Stromal cell of bone marrow (primary cell): ENCODE data around the gene USHBP1.

Source experiments
- DNase-seq: peaks from one replicate; pipeline ENCODE4 v3.0.0-alpha.2; 2012; ENCODE audit warnings: low read depth

USHBP1 gene

DNA sequence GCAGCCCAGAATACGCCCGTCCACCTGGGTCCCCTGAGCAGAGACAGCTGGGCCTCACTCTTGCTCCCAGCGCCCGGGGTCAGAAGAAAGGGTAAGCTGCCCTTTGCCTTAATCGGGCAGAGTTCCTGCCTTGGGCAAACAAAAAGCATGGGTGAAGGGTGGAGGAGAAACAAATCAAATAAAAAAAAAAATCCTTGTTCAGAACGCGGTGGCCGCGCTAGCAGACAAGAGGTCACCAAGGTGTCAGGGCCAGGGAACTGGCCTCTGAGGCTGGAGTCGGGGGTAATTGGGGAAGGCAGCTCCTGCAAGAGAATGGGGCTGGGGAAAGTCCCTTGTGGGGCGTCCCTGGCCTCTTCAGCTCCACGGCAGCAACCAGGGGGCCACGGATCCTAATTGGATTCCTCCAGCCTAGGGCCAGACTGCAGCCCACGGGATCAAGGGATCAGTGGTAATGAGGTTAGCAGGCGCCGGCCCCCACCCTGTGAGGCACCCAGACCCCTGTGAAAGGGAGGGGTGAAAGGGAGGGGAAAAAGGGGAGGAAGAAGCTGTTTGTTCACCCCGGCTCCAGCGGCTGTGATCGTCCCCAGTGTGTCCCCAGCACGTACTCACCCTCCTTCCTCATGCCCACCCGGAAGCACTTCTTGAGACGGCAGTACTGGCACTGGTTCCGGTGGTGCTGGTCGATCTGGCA is 24.3 kb downstream of the USHBP1 start:
- DNase-seq = no peak

DNA sequence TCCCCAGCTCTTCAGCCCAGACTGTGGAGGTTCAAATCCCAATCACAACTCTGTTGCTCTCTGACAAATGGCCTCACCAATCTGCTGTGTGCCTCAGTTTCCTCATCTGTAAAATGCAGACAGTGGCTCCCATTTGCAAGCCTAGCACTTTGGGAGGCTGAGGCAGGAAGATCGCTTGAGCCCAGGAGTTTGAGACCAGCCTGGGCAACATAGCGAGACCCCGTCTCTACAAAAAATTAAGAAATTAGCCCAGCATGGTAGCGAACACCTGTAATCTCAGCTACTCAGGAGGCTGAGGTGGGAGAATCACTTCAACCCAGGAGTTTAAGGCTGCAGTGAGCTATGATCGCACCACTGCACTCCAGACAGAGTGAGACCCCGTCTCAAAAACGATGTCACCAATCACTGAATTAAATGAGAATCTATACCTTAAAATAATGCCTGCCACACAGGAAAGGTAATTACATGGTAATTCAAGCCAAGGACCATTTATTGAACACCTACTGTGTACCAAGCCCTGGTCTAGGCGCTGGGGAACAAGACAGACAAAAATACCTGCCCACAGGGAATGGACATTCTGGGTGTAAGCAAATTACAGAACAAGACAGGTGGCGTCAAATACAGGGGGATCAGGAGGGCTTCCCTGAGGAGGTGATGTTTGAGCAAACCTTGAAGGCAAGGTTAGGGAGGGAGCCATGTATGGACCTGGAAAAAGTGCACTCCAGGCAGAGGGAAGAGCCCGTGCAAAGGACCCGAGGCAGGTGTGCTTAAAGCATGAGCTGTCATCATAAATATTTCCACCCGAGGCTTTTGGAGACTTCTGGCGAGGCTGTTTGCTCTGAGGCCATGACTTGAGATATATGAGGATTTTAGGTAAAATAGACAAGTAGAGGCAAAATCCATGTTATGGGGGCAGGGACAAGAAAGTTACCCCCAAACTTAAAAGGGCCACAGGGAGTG is 26.5 kb downstream of the USHBP1 start:
- DNase-seq = no peak

DNA sequence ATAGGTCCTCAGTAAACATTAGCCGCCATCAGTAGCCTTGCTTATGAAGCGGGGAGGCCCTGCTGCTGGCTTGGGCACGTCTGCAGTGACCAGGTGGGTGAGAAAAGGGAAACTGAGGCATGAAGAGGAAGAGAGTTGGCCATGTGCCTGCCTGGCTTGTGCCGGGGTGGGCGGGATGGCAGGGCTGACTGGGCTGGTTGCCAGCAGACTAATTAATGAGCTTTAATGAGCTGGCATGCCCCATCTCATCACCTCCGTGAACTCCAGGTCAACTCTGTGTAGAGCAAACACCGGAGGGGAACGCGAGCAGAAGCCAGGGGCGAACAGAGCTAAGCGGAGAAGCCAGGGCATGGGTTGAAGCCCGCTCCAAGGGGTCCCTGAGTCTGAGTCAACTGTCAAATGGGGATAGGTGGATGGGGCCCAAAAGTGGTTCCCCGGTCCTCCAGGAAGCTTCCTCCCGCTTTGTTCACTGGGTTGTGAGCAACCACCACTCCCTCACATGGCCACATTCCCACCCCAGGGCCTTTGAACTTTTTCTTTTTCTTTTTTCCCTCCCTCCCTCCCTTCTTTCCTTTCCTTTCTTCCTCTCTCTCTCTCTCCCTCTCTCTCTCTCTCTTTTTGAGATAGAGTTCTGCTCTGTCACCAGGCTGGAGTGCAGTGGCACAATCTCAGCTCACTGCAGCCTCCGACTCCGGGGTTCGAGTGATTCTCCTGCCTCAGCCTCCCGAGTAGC is 27.6 kb downstream of the USHBP1 start:
- no peak for DNase-seq

DNA sequence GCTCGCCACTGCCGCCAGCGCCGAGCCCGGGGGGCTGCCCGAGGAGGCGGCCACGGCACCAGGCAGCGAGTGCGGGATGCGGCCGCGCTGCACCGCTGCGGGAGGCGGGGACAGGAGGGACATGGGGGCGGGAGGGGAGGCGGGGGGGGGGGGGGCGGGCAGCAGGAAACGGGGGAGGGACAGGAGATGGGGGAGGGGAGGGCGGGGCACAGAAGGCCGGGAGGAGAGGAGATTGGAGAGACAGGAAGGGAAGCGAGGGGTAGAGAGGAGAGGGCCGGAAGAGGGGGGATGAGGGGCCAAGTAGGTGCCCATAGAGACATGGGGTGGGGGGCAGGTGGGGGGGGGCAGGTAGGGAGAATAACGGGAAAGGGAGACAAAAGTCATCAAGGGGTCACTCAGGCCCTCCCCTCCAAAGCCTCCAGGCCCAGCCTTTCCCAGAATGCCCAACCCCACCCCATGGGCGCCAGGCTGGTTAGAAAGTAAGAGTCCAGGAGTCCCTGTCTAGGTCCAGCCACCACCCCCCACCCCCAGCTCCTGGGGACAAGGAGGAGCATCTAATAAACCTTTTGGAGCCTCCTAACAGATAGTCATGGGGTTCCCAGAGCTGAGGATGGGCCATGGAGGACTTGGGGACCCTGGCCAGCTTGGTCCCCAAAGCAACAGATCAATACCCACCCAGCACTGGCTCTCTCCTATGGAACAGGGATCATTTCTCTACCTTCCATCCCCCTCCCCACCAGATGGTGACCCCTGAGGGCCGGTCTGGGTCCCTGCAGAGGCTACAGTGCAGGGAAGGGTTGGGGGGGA is 28.4 kb downstream of the USHBP1 start:
- DNase-seq = no peak

DNA sequence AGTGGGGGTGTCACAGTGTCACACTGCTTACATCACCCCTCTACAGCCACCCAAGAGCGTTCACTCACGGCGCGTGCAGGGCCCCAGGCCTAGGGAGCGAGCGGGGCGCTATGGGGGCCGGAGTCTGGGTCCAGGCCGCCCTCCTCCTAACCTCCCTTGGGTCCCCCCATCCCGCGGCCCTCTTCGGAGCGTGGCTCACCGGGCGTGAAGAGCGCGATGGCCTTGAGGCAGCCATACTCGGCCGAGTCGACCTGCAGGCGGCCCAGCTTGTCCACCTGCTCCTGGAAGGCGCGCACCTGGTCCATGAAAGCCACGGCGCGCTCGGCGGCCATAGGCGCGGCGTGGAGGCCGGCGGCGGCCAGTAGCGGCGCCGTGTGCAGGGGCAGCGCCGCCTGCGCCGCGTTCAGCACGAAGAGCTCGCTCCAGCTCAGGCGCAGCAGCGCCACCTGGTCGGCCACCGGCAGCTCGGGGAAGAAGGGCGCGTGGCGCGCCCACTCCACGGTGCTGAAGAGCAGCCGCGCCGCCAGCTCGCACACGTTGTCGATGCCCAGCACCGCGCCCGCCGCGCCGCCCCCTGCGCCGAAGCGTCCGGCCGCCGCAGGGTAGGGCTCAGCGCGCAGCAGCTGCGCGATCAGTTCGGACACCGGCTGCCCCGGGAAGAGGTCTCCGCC is 29.1 kb downstream of the USHBP1 start:
- peak; percentile 41 for DNase-seq

DNA sequence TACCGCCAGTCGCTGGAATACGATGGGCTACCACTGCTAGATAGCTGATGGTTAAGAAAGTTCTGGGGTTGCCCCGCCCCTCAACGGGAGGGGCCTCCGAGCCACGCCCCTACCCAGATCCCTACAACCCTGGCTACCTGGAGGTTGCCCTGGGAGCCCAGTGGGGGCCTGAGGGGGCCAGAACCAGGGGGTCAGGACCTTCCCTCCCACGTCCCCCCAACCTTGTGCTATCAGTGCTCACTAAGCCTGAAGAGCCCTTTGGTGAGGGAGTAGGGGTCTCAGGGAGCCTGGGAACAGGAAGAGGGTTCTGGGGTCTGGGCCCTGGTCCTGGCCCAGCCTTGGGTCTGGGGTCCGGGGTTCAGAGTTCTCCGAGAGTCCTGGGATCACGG is 29.6 kb downstream of the USHBP1 start:
- no peak for DNase-seq

DNA sequence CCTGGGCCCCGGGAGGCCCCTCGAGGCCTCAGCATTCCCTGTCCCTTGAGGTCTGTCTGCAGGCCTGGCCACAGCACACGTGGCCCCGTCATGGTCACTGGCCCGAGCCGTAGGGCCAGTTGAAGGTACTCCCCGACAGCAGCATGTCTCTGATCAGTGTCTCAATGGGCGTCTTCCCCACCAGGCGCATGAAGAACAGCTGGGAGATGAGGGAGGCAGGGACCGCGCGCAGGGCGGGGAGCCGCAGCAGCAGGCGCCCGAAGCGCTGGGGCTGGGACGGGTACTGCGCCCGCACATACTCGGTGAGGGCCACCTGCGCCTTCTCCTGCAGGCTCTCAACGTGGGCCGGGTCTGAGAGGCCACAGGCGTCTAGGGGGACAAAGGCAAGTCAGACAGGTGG is 32.3 kb downstream of the USHBP1 start:
- DNase-seq = no peak

DNA sequence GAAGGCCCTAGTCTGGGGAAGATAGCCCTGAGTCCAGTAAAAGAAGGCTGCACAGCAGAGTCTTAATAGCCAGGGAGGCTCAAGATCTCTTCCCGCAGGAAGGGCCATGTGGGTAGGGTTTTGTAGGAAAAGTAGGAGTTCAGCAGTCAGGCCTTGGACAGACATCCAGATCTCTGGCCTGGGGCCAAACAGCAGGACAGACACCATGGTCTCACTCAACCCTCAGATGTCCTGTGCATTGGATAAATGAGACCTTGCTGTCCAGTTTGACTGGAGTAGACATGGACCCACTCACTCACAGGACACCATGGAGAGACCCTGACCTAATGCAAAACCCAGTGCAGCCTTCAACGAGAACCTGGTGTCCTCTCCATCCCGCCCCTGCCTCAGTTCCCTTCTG is 34.7 kb downstream of the USHBP1 start:
- DNase-seq = no peak

DNA sequence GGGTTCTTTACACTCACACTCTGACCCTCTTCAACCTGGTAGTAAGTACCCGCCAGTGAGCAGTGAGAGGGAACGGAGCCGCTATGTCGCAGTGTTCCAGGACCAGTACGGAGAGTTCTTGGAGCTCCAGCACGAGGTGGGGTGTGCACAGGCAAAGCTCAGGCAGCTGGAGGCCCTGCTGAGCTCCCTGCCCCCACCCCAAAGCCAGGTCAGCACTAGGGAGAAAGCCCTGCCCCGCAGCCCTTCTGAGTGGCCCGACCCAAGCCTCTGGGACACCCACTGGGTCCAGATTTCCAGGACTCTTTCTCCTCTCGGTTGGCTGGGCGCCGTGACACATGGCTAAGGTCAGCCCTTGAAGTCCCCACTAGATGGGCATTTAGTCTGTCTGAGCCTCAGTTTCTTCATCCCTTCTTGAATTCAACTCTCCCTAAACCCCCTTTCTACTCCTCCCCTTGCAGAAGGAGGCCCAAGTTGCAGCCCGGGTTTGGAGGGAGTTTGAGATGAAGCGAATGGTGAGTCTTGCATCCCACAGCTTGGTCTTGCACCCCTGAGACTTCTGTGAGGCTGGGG is 36.7 kb downstream of the USHBP1 start:
- no peak for DNase-seq

DNA sequence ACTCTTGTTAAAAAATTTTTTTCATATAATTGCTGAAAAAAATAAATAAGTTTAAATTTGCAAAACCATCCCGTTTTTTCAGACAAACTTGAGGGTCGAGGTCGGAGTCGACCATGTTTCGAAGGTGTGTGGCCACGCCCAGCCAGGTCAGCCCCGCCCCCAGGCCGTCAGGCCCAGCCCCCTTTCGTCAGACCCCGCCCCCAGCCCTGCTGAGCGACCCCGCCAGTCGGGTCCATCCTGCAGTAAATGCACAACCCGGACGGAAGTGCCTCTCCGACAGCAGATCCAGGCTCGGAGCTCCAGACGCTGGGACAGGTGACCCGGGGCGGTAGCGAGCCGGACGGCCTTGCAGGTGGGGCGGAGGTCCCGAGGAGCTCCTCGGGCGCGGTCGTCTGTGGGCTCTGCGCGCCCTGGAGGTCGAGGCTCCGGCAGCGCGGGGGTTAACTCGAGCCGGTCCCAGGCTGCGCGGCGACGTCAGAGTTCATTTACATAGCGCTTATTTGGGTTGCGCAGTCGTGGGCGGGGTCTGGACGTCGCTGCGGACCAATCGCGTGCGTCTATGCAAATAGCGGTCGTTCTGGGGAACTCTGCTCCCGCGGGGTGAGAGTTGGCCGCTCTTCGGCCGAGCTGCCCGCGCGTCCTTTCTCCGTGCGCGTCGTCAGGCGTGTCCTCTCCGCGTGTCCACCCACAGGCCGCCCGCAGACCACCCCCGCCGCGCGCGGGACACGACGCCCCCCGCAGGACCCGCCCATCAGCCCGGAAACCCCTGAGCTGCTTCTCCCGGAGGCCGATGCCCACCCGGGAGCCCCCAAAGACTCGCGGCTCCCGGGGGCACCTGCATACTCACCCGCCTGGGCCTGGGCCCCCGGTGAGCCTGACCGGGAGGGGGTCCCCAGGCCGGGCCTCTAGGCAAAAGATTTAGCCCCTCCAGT is 38.3 kb downstream of the USHBP1 start, which contains the start of gene OCEL1:
Gene OCEL1 (plus strand): TSS at position 225 of the 932 bp plus-strand sequence. CDS start 22 bp downstream, at position 247.
- peak; percentile 96 for DNase-seq

DNA sequence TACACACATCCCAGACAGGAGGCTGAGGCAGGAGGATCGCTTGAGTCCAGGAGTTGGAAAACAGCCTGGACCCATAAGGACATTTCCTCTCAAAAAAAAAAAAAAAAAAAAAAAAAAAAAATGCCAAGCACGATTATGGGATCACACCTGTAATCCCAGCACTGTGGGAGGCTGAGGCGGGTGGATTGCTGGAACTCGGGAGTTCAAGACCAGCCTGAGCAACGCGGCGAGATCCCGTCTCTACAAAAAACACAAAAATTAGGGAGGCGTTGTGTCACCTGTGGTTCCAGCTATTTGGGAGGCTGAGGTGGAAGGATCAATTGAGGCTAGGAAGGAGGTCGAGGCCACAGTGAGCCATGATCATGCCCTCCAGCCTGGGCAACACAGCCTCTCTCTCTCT is 39.5 kb downstream of the USHBP1 start:
- no peak for DNase-seq

DNA sequence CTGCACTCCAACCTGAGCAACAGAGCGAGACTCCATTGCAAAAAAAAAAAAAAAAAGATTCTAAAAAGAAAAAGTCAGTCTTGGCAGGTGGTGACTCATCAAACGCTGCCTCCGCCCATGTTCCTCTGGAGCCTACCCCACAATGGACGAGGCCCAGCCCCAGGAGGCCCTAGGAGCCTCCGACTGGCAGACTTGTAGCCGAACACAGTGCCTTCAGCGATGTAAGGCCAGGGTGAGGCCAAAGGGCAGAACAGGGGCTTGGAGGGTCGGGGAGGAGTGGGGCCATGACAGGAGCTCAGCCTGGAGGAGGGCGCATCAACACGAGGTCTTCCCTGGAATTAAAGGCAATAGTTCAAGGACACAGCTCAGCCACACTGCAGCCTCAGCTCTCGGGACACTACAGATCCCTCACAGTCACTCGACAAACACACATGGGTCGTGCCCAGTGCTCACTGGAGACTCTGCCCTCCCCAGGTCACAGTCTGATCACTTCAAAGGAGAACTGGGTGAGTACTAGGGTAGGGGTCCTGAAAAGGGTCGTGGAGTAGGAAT is 44.3 kb downstream of the USHBP1 start:
- peak; percentile 66 for DNase-seq

DNA sequence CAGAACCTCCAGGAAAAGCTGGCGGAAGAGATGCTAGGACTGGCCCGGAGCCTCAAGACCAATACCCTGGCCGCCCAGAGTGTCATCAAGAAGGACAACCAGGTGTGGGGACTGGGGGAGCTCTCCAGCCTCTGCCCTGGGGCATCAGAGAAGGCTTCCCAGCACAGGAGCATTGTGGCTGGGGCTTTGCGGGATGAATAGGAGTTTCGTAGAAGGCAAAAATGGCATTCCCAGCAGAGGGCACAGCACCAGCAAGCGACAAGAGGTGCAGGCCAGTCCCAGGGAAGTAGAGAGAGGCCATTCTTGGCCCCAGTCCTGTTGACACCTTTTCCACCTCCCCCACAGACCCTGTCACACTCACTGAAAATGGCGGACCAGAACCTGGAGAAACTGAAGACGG is 45.3 kb downstream of the USHBP1 start:
- DNase-seq = no peak

DNA sequence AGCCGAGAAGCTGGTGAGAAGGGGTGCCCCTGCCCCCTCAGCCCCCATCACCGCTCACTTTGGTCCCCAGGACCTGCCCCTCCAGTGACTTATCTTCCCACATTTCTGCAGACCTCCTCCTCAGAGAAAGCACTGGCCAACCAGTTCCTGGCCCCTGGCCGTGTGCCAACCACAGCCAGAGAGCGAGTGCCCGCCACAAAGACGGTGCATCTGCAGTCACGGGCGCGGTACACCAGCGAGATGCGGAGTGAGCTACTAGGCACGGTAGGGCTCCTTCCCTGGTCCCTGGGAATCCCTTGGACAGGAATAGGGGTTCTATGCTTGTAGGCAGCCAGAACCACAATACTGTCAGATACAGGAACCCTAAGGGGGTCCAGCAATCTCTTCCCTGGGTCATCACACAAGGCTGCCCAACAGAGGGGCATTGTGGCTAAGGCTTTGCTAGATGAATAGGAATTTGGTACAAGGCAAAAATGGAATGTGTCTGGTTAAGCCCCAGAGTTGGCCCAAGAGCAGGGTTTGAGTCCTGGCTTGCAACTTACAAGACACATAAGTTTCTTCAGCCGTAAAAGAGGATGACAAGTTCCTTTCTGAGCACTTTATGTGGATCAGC is 48.4 kb downstream of the USHBP1 start:
- no peak for DNase-seq

DNA sequence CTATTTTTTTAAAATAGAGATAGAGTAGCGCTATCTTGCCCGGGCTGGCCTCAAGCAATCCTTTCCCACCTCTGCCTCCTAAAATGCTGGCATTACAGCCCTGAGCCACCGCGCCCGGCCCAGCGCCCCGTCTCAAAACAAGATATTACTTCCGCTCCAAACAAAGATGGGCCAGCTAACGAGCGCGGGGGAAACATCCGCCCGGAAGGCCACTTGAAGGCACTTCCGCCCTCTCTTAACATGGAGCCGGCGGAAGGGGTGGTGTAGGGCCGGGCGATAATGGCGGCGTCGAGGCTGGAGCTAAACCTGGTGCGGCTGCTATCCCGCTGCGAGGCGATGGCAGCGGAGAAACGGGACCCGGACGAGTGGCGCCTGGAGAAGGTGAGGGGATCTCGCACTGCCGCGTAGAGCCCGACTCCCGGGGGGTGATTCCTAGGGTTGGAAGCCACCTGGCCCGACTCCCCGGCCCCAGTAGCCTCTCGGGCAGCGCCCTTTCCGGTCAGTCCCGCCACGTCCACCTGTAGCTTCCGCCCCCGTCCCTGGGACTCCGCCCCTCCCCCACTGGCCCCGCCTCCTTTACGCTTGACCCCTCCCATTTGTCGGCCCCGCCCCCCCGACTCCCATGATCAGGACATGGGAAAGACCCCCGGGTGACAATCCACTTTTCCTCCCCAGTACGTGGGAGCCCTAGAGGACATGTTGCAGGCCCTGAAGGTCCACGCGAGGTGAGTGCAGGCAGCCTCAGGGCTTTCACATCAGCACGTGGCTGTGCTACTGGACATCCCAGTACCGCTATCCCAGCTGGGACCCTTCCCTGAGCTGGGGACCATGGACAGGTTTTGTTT is 49.2 kb downstream of the USHBP1 start, which contains the start of gene USE1:
Gene USE1 (plus strand): TSS at position 231 of the 845 bp plus-strand sequence. CDS start 49 bp downstream, at position 280.
- DNase-seq = peak; percentile 83

DNA sequence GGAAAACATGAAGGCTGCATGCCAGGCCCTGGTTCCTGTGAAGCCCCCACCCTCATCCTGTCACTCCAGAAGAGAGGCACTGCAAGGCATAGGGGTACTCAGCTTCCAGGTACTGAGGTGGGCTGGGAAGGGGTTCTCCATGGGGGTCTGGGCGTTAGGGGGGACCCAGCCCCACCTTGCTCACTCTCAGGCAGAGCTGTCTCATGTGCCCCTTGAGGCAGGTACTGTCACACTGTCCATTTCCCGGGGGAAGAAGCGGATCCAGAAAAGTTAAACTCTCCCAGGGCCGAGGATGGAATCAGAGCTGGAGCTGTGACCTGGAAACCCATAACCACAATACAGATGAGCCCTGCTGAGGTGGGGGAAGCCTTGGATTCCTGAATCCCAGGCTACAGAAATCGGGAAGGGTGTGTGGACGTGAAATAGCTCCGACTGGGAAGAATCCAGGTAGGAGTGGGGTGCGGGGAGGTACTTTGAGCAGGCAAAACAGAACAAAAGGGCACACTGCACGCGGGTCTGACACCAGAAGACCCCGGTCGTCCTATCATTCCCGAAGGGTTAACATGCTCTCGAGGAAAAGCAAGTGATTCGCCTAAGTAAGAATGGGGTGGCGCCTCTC is 49.9 kb downstream of the USHBP1 start:
- no peak for DNase-seq

DNA sequence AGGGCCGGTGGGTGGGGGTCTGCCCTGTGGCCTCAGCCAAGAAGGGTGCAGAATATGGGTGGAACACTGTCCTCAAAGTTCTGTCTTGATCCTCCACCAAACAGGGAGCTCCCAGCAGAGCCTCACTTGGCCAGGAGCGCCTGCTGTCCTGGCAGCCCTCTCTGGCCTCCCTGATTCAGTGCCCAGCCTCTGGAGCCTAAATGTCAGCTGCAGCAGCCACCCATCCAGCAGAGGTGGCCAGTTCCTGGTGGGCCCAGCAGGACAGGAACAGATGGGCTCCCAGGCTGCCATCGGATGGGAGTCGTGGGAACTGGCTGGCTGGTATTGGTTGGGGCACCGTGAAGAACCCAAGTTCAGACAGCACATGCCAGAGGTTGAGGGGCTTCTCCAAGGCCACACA is 51.2 kb downstream of the USHBP1 start:
- DNase-seq = no peak
